Measurements from ENCODE around the gene TNFRSF13B. TPM values are rescaled to one million over a fixed set of nuclear protein-coding genes. Genes with fewer than 3 reads are reported as not detected.
"Not testable (repeated sequence)": the region's sequence is repeated elsewhere in the genome, so short reads cannot be mapped to it uniquely, and the experiment has no call there.

TNFRSF13B gene
- total and polyA plus RNA-seq, 7 donors = not detected

DNA sequence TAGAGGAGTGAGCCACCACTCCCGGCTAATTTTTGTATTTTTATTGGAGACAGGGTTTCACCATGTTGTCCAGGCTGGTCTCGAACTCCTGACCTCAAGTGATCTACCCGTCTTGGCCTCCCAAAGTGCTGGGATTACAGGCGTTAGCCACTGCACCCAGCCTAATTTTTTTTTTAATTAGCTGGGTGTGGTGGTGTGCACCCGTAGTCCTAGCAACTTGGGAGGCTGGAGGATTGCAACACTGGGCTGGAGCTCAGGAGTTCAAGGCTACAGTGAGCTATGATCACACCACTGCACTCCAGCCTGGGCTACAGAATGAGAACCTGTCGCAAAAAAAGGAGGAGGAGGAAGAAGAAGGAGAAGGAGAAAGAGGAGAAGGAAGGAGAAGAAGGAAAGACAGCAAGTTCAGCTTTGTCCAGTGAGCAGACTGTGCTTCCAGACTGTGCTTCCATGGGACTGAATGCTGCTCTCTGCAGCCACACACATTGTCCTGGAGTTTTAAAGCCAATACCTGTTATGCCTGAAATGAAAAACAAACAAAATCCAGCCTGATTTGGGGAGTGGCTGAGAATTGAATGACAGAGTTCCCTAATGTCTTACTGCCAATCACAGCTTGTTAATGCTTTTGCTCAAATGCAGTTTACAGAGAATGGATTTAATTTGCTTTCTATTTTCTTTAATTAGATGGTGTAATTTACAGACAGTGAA is 2.8 kb upstream of the TNFRSF13B start:
- intact Hi-C loops (cut with DNase I) = no loop called here
- DNase-seq = no peak
- peaks cover 0 to 15% (median 0%) of the 10 kb centered on the region in 3 donors for H3K27me3 ChIP-seq (ENCODE audit: insufficient read depth in 3 of 3, low read length in 2 of 3)
- H3K27ac ChIP-seq = no peak overlapping the region
- no peaks in the 10 kb centered on the region for H3K9me3 ChIP-seq
- 85 to 92% (median 90%) methylated on average over 6 of the region's 6 CpGs for WGBS, 3 donors
- TF ChIP-seq, protein P1, sequence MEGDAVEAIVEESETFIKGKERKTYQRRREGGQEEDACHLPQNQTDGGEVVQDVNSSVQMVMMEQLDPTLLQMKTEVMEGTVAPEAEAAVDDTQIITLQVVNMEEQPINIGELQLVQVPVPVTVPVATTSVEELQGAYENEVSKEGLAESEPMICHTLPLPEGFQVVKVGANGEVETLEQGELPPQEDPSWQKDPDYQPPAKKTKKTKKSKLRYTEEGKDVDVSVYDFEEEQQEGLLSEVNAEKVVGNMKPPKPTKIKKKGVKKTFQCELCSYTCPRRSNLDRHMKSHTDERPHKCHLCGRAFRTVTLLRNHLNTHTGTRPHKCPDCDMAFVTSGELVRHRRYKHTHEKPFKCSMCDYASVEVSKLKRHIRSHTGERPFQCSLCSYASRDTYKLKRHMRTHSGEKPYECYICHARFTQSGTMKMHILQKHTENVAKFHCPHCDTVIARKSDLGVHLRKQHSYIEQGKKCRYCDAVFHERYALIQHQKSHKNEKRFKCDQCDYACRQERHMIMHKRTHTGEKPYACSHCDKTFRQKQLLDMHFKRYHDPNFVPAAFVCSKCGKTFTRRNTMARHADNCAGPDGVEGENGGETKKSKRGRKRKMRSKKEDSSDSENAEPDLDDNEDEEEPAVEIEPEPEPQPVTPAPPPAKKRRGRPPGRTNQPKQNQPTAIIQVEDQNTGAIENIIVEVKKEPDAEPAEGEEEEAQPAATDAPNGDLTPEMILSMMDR (IDR thresholded peaks at IDR 0.05) = no peak
- H3K4me3 ChIP-seq = no peak overlapping the region
- ATAC-seq = no peak
- no peaks in the 10 kb centered on the region for H3K4me1 ChIP-seq
- H3K36me3 ChIP-seq (ENCODE audit: insufficient read depth in 1 of 2, low read depth in 1 of 2) = no peaks in the 10 kb centered on the region

DNA sequence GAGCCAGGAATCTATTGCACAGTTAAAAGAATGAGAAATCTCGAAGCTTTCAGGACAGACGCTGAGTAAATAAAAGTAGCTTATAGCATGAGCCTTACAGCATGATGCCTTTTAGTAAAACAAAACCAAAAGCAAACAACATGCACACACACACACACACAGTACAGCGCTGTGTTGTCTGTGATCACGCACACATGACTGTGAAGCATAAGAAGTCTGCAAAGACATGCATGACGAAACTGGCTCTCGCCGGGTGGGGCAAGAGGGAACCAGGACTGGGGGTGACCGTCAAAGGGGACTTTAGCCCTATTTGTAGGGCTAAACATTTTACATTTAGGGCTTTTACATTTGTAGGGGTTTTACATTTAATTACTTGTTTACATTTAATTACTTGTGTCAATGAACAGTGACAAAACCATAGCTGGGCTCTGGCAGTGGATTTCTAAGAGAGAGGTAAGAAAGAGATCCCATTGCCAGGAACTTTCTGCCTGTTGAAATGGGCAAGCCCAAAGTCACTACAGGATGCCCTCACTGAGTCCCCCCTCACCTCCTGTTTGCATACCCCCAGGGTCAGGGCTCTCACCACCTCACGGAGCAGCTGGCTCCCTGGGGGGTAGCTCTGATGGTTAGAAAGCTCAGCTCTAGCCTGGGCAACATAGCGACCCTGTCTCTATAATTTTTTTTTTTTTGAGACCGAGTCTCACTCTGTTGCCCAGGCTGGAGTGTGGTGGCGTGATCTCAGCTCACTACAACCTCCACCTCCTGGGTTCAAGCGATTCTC is 2.0 kb upstream of the TNFRSF13B start:
- 71 to 79% (median 75%) methylated on average over 13 of the region's 13 CpGs for WGBS, 3 donors
- ATAC-seq (no peak), DNase-seq (no peak)
- H3K4me3 ChIP-seq = no peak overlapping the region
- TF ChIP-seq, protein P1 (IDR thresholded peaks at IDR 0.05) = no peak
- intact Hi-C loops (cut with DNase I) = no loop called here
- H3K27me3 ChIP-seq (ENCODE audit: insufficient read depth in 3 of 3, low read length in 2 of 3) = peaks cover 0 to 15% (median 0%) of the 10 kb centered on the region in 3 donors
- no peaks in the 10 kb centered on the region for H3K9me3 ChIP-seq
- no peaks in the 10 kb centered on the region for H3K36me3 ChIP-seq (ENCODE audit: insufficient read depth in 1 of 2, low read depth in 1 of 2)
- H3K27ac ChIP-seq = no peak overlapping the region
- H3K4me1 ChIP-seq = no peaks in the 10 kb centered on the region

DNA sequence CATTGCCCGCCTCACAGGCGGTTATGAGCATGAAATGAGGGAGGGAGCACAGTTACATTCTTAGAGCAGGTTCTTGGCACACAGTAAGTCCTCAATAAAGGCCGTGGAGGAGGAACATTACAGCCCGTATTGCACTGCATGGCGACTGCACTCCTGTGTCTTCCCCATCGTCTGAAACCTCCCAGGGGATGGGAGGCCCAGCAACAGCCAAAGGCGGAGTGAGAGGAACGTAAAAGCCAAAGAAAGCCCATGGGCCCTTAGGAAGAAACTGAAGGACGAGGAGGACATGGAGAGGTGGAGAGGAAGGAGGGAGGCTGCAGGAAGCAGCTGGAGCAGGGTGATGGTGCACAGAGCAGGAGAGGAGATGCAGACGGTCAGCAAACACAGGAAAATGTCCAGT is 1.1 kb upstream of the TNFRSF13B start:
- H3K9me3 ChIP-seq; ATAC-seq; H3K4me1 ChIP-seq; H3K36me3 ChIP-seq (ENCODE audit: insufficient read depth in 1 of 2, low read depth in 1 of 2); H3K27ac ChIP-seq; intact Hi-C loops (cut with DNase I); DNase-seq; H3K4me3 ChIP-seq: not testable (repeated sequence)
- WGBS, 3 donors = 37 to 40% (median 39%) methylated on average over 9 to 10 of the region's 10 CpGs
- peaks cover 0 to 13% (median 0%) of the 10 kb centered on the region in 3 donors for H3K27me3 ChIP-seq (ENCODE audit: insufficient read depth in 3 of 3, low read length in 2 of 3)

DNA sequence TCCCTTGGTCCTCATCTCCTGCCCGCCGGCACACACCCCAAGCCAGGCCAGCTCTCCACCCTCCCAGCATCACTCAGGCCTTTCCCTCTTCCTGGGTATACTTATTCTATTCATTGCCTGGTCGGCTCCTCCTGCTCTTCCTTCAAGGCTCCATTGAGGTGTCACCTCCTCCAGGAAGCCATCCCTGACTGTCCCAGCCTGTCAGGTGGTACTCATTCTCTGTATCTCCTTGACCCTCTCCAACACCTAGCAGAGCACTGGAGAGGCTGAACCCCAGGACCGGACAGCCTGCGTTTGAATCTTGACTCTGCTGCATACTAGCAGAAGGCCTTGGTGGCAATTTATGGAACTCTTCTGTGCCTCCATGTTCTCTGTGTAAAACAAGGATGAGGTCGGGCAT is 428 bp upstream of the TNFRSF13B start:
- Histone ChIP-seq H3K4me1 (no peaks in the 10 kb centered on the region), H3K4me3 (no peak overlapping the region), H3K27ac (no peak overlapping the region), H3K27me3 (ENCODE audit: insufficient read depth in 3 of 3, low read length in 2 of 3) (peaks cover 0 to 11% (median 0%) of the 10 kb centered on the region in 3 donors), H3K36me3 (ENCODE audit: insufficient read depth in 1 of 2, low read depth in 1 of 2) (no peaks in the 10 kb centered on the region), H3K9me3 (no peaks in the 10 kb centered on the region)
- WGBS, 3 donors = 94% methylated on average over 6 of the region's 6 CpGs
- ATAC-seq (no peak), DNase-seq (no peak)
- TF ChIP-seq, protein P1 (IDR thresholded peaks at IDR 0.05) = no peak
- intact Hi-C loops (cut with DNase I) = no loop called here
